SU-DHL-6 (cell line): ENCODE data around the gene VWA5A.

Source experiments
- H2AFZ ChIP-seq: fragments of 200-600 bp; sonication (generic); 2 replicates; pipeline ENCODE4 v1.6.1; 2014; ENCODE audit warnings: low read depth, mild to moderate bottlenecking, moderate library complexity, mixed read lengths, antibody characterized with exemption, low read length; ENCODE audit not compliant: severe bottlenecking
- H3F3A ChIP-seq: fragments of 200-600 bp; shearing (Covaris generic); 2 replicates; pipeline ENCODE4 v1.6.0; 2016; ENCODE audit warnings: antibody characterized with exemption, mild to moderate bottlenecking; ENCODE audit not compliant: insufficient read depth
- H3K27ac ChIP-seq: fragments of 200-600 bp; sonication (generic); 2 replicates; pipeline ENCODE4 v1.5.1; 2016; ENCODE audit warnings: low read depth, mild to moderate bottlenecking, low read length, moderate library complexity, mixed read lengths
- H3K27me3 ChIP-seq: fragments of 200-600 bp; sonication (generic), shearing (Covaris generic); 2 replicates; pipeline ENCODE4 v1.6.0; 2014; ENCODE audit warnings: mild to moderate bottlenecking, low read length
- H3K36me3 ChIP-seq: fragments of 200-600 bp; sonication (generic); 2 replicates; pipeline ENCODE4 v1.6.1; 2014; ENCODE audit warnings: mild to moderate bottlenecking, low read length, mixed read lengths
- H3K4me2 ChIP-seq: fragments of 300-600, 200-600 bp; shearing (Covaris generic), sonication (generic); 2 replicates; pipeline ENCODE4 v1.6.0; 2014; ENCODE audit warnings: low read length, low read depth, mild to moderate bottlenecking; ENCODE audit not compliant: poor library complexity, severe bottlenecking
- H3K4me3 ChIP-seq: fragments of 200-600 bp; sonication (generic); 2 replicates; pipeline ENCODE4 v1.5.1; 2014; ENCODE audit warnings: antibody characterized with exemption, low read length, mild to moderate bottlenecking, mixed read lengths; ENCODE audit not compliant: insufficient read depth, poor library complexity, severe bottlenecking
- H3K79me2 ChIP-seq: fragments of 200-600 bp; sonication (generic); 2 replicates; pipeline ENCODE4 v1.6.1; 2014; ENCODE audit warnings: mild to moderate bottlenecking, low read length, moderate library complexity; ENCODE audit not compliant: insufficient read depth
- H3K9ac ChIP-seq: fragments of 200-600 bp; sonication (generic); 2 replicates; pipeline ENCODE4 v1.7.0; 2014; ENCODE audit warnings: mild to moderate bottlenecking, low read length
- H3K9me2 ChIP-seq: fragments of 200-600 bp; sonication (generic); replicated peaks from 2 replicates; pipeline ENCODE4 v1.6.1; 2014; ENCODE audit warnings: low read length; ENCODE audit not compliant: insufficient read depth
- H3K9me3 ChIP-seq: fragments of 200-600 bp; sonication (generic); 2 replicates; pipeline ENCODE4 v1.6.1; 2014; ENCODE audit warnings: low read length, mixed read lengths; ENCODE audit not compliant: insufficient read depth
- H4K20me1 ChIP-seq: fragments of 200-600 bp; sonication (generic); 2 replicates; pipeline ENCODE4 v1.6.1; 2014; ENCODE audit warnings: low read depth, mild to moderate bottlenecking, antibody characterized with exemption, low read length, moderate library complexity, mixed read lengths
- CTCF ChIP-seq: fragments of 200-600 bp; sonication (generic); IDR thresholded peaks from one replicate; pipeline ENCODE4 v1.5.1; 2017; ENCODE audit warnings: antibody characterized with exemption, mild to moderate bottlenecking, low read length, moderate library complexity; ENCODE audit not compliant: insufficient read depth, poor library complexity, severe bottlenecking
- EZH2phosphoT487 ChIP-seq: fragments of 200-600 bp; sonication (generic), shearing (Covaris generic); conservative IDR thresholded peaks from 2 replicates; pipeline ENCODE4 v1.6.1; 2018; ENCODE audit warnings: mild to moderate bottlenecking, antibody characterized with exemption, low read length, moderate library complexity, mixed read lengths

VWA5A gene

GRCh38 chr11:124101737-124102136 is 13.5 kb upstream of the VWA5A start:
- Histone ChIP-seq H3K9ac (no peak overlapping the region), H3K4me2 (no peak overlapping the region), H3K36me3 (no peaks in the 10 kb centered on the region), H3K27me3 (no peaks in the 10 kb centered on the region), H3K9me3 (no peaks in the 10 kb centered on the region), H3K27ac (no peak overlapping the region), H3K9me2 (no peaks in the 10 kb centered on the region), H2AFZ (no peak overlapping the region), H4K20me1 (no peaks in the 10 kb centered on the region), H3F3A (no peaks in the 10 kb centered on the region), H3K4me3 (no peak overlapping the region), H3K79me2 (no peaks in the 10 kb centered on the region)
- TF ChIP-seq CTCF (no peak), EZH2phosphoT487 (no peak)

GRCh38 chr11:124108156-124108555 is 7.1 kb upstream of the VWA5A start:
- no peak overlapping the region for H3K27ac ChIP-seq
- no peaks in the 10 kb centered on the region for H3K9me2 ChIP-seq
- no peaks in the 10 kb centered on the region for H3K36me3 ChIP-seq
- H3K27me3 ChIP-seq: no peaks in the 10 kb centered on the region
- H3K4me2 ChIP-seq: no peak overlapping the region
- no peaks in the 10 kb centered on the region for H3K9me3 ChIP-seq
- no peaks in the 10 kb centered on the region for H4K20me1 ChIP-seq
- H3K79me2 ChIP-seq: no peaks in the 10 kb centered on the region
- H3K4me3 ChIP-seq: no peak overlapping the region
- H3K9ac ChIP-seq: no peak overlapping the region
- no peaks in the 10 kb centered on the region for H3F3A ChIP-seq
- H2AFZ ChIP-seq: no peak overlapping the region
- no peak for TF ChIP-seq CTCF
- no peak for TF ChIP-seq EZH2phosphoT487

- no peak overlapping the region for H3K4me3 ChIP-seq
- H3K27ac ChIP-seq: no peak overlapping the region
- H3K79me2 ChIP-seq: no peaks in the 10 kb centered on the region
- no peaks in the 10 kb centered on the region for H3K9me3 ChIP-seq
- no peaks in the 10 kb centered on the region for H3F3A ChIP-seq
- no peak overlapping the region for H3K9ac ChIP-seq
- no peaks in the 10 kb centered on the region for H3K9me2 ChIP-seq
- no peak overlapping the region for H2AFZ ChIP-seq
- H3K4me2 ChIP-seq: no peak overlapping the region
- TF ChIP-seq EZH2phosphoT487: no peak
- TF ChIP-seq CTCF: no peak
- no peaks in the 10 kb centered on the region for H4K20me1 ChIP-seq
- H3K36me3 ChIP-seq: no peaks in the 10 kb centered on the region
- H3K27me3 ChIP-seq: no peaks in the 10 kb centered on the region
Measured at GRCh38 chr11:124109377-124109776, 5.9 kb upstream of the VWA5A start.

- Histone ChIP-seq H3K79me2 (no peaks in the 10 kb centered on the region), H3K4me3 (no peak overlapping the region), H3K4me2 (no peak overlapping the region), H4K20me1 (no peaks in the 10 kb centered on the region), H3F3A (no peaks in the 10 kb centered on the region), H3K27ac (no peak overlapping the region), H3K9me2 (no peaks in the 10 kb centered on the region), H3K36me3 (no peaks in the 10 kb centered on the region), H3K9ac (no peak overlapping the region), H2AFZ (no peak overlapping the region), H3K27me3 (no peaks in the 10 kb centered on the region), H3K9me3 (no peaks in the 10 kb centered on the region)
- no peak for TF ChIP-seq EZH2phosphoT487
- TF ChIP-seq CTCF: no peak
Measured at GRCh38 chr11:124110201-124110600, 5.0 kb upstream of the VWA5A start.
